GM19468 (cell line): ENCODE data around the gene CACNG4.
"Not testable (repeated sequence)": the region's sequence is repeated elsewhere in the genome, so short reads cannot be mapped to it uniquely, and the experiment has no call there.

Source experiments
- ATAC-seq: cut with Tn5 transposase; IDR thresholded peaks from one replicate; pipeline ENCODE4 v1.9.1; 2021; ENCODE audit warnings: mild to moderate bottlenecking, moderate library complexity, moderate number of reproducible peaks; ENCODE audit not compliant: unreplicated experiment; ENCODE audit errors: extremely low read depth

Gene CACNG4

GRCh38 chr17:66959641-66960375 lies 4.7 kb upstream of the CACNG4 start:
- ATAC-seq, result no peak

GRCh38 chr17:66960613-66961012 lies 3.9 kb upstream of the CACNG4 start:
- ATAC-seq, result no peak

GRCh38 chr17:66963521-66963908 lies 992 bp upstream of the CACNG4 start:
- ATAC-seq, result no peak

- no peak for ATAC-seq
Measured at GRCh38 chr17:66964930-66965800, 658 bp downstream of the CACNG4 start.

- ATAC-seq, result no peak
Measured at GRCh38 chr17:66965801-66966262, 1.3 kb downstream of the CACNG4 start.

- ATAC-seq, result no peak
Measured at GRCh38 chr17:66966298-66966697, 1.8 kb downstream of the CACNG4 start.

- ATAC-seq, result no peak
Measured at GRCh38 chr17:66966704-66967418, 2.4 kb downstream of the CACNG4 start.

- no peak for ATAC-seq
Measured at GRCh38 chr17:66967837-66968543, 3.5 kb downstream of the CACNG4 start.

- no peak for ATAC-seq
Measured at GRCh38 chr17:66968916-66969315, 4.4 kb downstream of the CACNG4 start.

GRCh38 chr17:66970140-66970539 lies 5.6 kb downstream of the CACNG4 start:
- ATAC-seq, result no peak

GRCh38 chr17:66970797-66971196 lies 6.3 kb downstream of the CACNG4 start:
- no peak for ATAC-seq

- ATAC-seq, result no peak
Measured at GRCh38 chr17:66971264-66971663, 6.8 kb downstream of the CACNG4 start.

- ATAC-seq, result no peak
Measured at GRCh38 chr17:66971730-66972441, 7.4 kb downstream of the CACNG4 start.

- ATAC-seq, result not testable (repeated sequence)
Measured at GRCh38 chr17:66972442-66972830, 7.9 kb downstream of the CACNG4 start.

GRCh38 chr17:66975188-66975587 lies 10.7 kb downstream of the CACNG4 start:
- no peak for ATAC-seq

GRCh38 chr17:66975614-66976378 lies 11.3 kb downstream of the CACNG4 start:
- ATAC-seq, result no peak

- ATAC-seq, result no peak
Measured at GRCh38 chr17:66976379-66976663, 11.8 kb downstream of the CACNG4 start.

GRCh38 chr17:66976781-66977201 lies 12.3 kb downstream of the CACNG4 start:
- ATAC-seq, result no peak

- ATAC-seq, result no peak
Measured at GRCh38 chr17:66978514-66979061, 14.1 kb downstream of the CACNG4 start.
